Prostate gland (tissue), 2 donors: ENCODE results near the gene ARHGAP18.

Source experiments
- CTCF ChIP-seq, 4 experiments: fragments of 200-600 bp in 2 of 4; fragments of 450-650 bp in 2 of 4; sonication (generic) in 2 of 4; IDR thresholded peaks; 1 replicate in 3 of 4; 2 replicates in 1 of 4; pipeline ENCODE4 v1.5.1; 2016 to 2019; ENCODE audit warnings: antibody characterized with exemption in 4 of 4, mild to moderate bottlenecking in 2 of 4, moderate library complexity in 2 of 4
- POLR2A ChIP-seq: fragments of 450-650 bp; IDR thresholded peaks from one replicate; pipeline ENCODE4 v1.6.1; 2016; ENCODE audit warnings: antibody characterized with exemption, mild to moderate bottlenecking

- TF ChIP-seq CTCF (IDR thresholded peaks at IDR 0.05) = no peak
- TF ChIP-seq POLR2A = no peak
Measured at GRCh38 chr6:129659167-129659566, 50.8 kb downstream of the ARHGAP18 start.
